ENCODE measurements around the gene PRM2. TPM values are rescaled to one million over a fixed set of nuclear protein-coding genes. Genes with fewer than 3 reads are reported as not detected.

PRM2 gene
- total and polyA plus RNA-seq, 2 donors (not counting 3 experiments of a cell fraction or from before 2014, with no cell fraction given) = not detected

GRCh38 chr16:11255737-11256660 lies 20.3 kb downstream of the PRM2 start, which contains the start of gene SOCS1:
Gene SOCS1, minus strand, starts transcription at chr16:11256204. Its CDS starts 726 bp downstream, at chr16:11255478.
- peak; percentile 78 for DNase-seq (ENCODE audit: low read depth, low spot score)
- H3K9ac ChIP-seq (replicated peaks; ENCODE audit: extremely low read depth, insufficient read depth, low read length) = peak within 1 kb of the TSS; percentile 76
- no peaks in the 10 kb centered on the region for H4K20me1 ChIP-seq (replicated peaks; ENCODE audit: control insufficient read depth, extremely low read depth, insufficient read depth, low read length)
- ChIA-PET POLR2A (interaction anchor here (0.6 to 2.5 kb wide), 22 partner anchors 9 to 839 kb away, joined by 3 to 22 read pairs (median 3); no protein-coding TSS in a partner anchor), CTCF (interaction anchor here (0.6 to 8.3 kb wide), 64 partner anchors 9 to 314 kb away, joined by 3 to 347 read pairs (median 4); partner anchors contain the start of genes CLEC16A, DEXI and TNP2)
- peaks cover 10% of the 10 kb centered on the region for H3K4me1 ChIP-seq (ENCODE audit: control insufficient read depth, extremely low read depth, insufficient read depth, low read length)
- no peaks in the 10 kb centered on the region for H3K36me3 ChIP-seq (ENCODE audit: control insufficient read depth in 2 of 2, extremely low read depth in 1 of 2, insufficient read depth in 2 of 2, low read length in 2 of 2)
- dilution Hi-C loops (cut with MboI; ENCODE audit: extremely low pct_ligation_motif_present, low sequenced_read_pairs) (no loop called here), intact Hi-C loops (cut with micrococcal nuclease) (loop anchor here (1.0 to 10.0 kb wide), 6 partner anchors 53 to 411 kb away; partner anchors contain the start of gene SNN)
- peak within 1 kb of the TSS; percentile 31 for H3K27ac ChIP-seq (ENCODE audit: insufficient read depth, low read depth, low read length)
- H3K9me3 ChIP-seq (replicated peaks; ENCODE audit: control insufficient read depth, insufficient read depth, low read length) = no peaks in the 10 kb centered on the region
- H2AFZ ChIP-seq (ENCODE audit: low read depth, low read length) = peak within 1 kb of the TSS; percentile 84
- H3K9me1 ChIP-seq (replicated peaks; ENCODE audit: control insufficient read depth, extremely low read depth, insufficient read depth, low read length) = no peaks in the 10 kb centered on the region
- H3K4me2 ChIP-seq (ENCODE audit: insufficient read depth, low read length) = peak within 1 kb of the TSS; percentile 78
- TF ChIP-seq, protein P1, sequence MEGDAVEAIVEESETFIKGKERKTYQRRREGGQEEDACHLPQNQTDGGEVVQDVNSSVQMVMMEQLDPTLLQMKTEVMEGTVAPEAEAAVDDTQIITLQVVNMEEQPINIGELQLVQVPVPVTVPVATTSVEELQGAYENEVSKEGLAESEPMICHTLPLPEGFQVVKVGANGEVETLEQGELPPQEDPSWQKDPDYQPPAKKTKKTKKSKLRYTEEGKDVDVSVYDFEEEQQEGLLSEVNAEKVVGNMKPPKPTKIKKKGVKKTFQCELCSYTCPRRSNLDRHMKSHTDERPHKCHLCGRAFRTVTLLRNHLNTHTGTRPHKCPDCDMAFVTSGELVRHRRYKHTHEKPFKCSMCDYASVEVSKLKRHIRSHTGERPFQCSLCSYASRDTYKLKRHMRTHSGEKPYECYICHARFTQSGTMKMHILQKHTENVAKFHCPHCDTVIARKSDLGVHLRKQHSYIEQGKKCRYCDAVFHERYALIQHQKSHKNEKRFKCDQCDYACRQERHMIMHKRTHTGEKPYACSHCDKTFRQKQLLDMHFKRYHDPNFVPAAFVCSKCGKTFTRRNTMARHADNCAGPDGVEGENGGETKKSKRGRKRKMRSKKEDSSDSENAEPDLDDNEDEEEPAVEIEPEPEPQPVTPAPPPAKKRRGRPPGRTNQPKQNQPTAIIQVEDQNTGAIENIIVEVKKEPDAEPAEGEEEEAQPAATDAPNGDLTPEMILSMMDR (IDR thresholded peaks at IDR 0.05; ENCODE audit: extremely low read depth in 1 of 2, insufficient read depth in 1 of 2, low read depth in 1 of 2, low read length in 2 of 2) = peak; percentile 76 to 86
- TF ChIP-seq POLR2AphosphoS5 (IDR thresholded peaks at IDR 0.05; ENCODE audit: insufficient read depth, low read depth, low read length) = peak; percentile 97
- TF ChIP-seq MAX (IDR thresholded peaks at IDR 0.05; ENCODE audit: insufficient read depth, insufficient read length) = no peak
- no peak for TF ChIP-seq JUN (IDR thresholded peaks at IDR 0.05; ENCODE audit: borderline replicate concordance, insufficient read depth, insufficient read length, low read depth)
- TF ChIP-seq EZH2 (IDR thresholded peaks at IDR 0.05; ENCODE audit: borderline replicate concordance, low read depth, low read length, severe bottlenecking) = no peak
- no peak for TF ChIP-seq FOS (IDR thresholded peaks at IDR 0.05; ENCODE audit: borderline replicate concordance, insufficient read depth, low read length)
- TF ChIP-seq POLR2A (IDR thresholded peaks at IDR 0.05; ENCODE audit: low read depth, low read length) = peak; percentile 97
- TF ChIP-seq MYC (IDR thresholded peaks at IDR 0.05; ENCODE audit: low read depth, low read length) = no peak
- no peak for TF ChIP-seq GATA2 (IDR thresholded peaks at IDR 0.05; ENCODE audit: insufficient read depth, insufficient read length, low read depth, low read length)
- peak within 1 kb of the TSS; percentile 43 to 89 (median 73) for H3K4me3 ChIP-seq (replicated peaks in 1 of 3; ENCODE audit: insufficient read depth in 1 of 3, low read depth in 1 of 3, low read length in 3 of 3)
- H3K27me3 ChIP-seq (ENCODE audit: control insufficient read depth in 2 of 2, insufficient read depth in 2 of 2, low read length in 2 of 2) = peaks cover 0 to 1% of the 10 kb centered on the region in 2 experiments
- no peaks in the 10 kb centered on the region for H3K79me2 ChIP-seq (ENCODE audit: control insufficient read depth, insufficient read depth, low read length)
- no TSS peak for BruUV-seq (replicated peaks)
- peak; percentile 88 for FAIRE-seq

All from endothelial cell of umbilical vein (primary cell).